IMR-90 (cell line): ENCODE measurements around the gene SLC12A6. TPM values are rescaled to one million over a fixed set of nuclear protein-coding genes. Genes with fewer than 3 reads are reported as not detected.

Experiments
- ATAC-seq: fragments of 200-7000 bp; cut with Tn5 transposase; 2 replicates; pipeline ENCODE4 v1.9.1; 2020; ENCODE audit warnings: low read depth, mild to moderate bottlenecking, moderate library complexity
- BruUV-seq: library from RNA; stranded (reverse); fragments of 400-500 nt; replicated peaks from 2 replicates; lab custom pipeline; 2021; lab: Mats Ljungman, UMichigan
- CTCF ChIA-PET: fragments of 300-600 bp; formaldehyde crosslinking; extraction: SDS; loops from one replicate; lab custom pipeline; 2021; ENCODE audit warnings: antibody characterized with exemption; lab: Yijun Ruan, JAX
- POLR2A ChIA-PET: fragments of 300-600 bp; sonication (Branson Sonifier 250); formaldehyde crosslinking; loops from one replicate; lab custom pipeline; 2022; ENCODE audit warnings: antibody characterized with exemption; ENCODE audit not compliant: unreplicated experiment; lab: Charles Lee
- DNase-seq: peaks from one replicate; pipeline ENCODE4 v3.0.0; 2013
- H2AFZ ChIP-seq: replicated peaks from 2 replicates; pipeline ENCODE3; 2013; ENCODE audit warnings: low read length, mild to moderate bottlenecking; ENCODE audit not compliant: poor library complexity
- H2AK5ac ChIP-seq: 2 replicates; pipeline ENCODE4 v1.6.1; 2013; ENCODE audit warnings: low read depth, low read length, inconsistent platforms
- H2AK9ac ChIP-seq: replicated peaks from 2 replicates; pipeline ENCODE3; 2013; ENCODE audit warnings: mild to moderate bottlenecking, low read depth, low read length, moderate library complexity; ENCODE audit not compliant: poor library complexity
- H2BK120ac ChIP-seq: 2 replicates; pipeline ENCODE4 v1.6.1; 2013; ENCODE audit warnings: low read depth, low read length, inconsistent platforms
- H2BK15ac ChIP-seq: 3 replicates; pipeline ENCODE4 v1.6.1; 2013; ENCODE audit warnings: low read depth, low read length, inconsistent platforms
- H2BK20ac ChIP-seq: 2 replicates; pipeline ENCODE4 v1.6.1; 2013; ENCODE audit warnings: low read depth, mild to moderate bottlenecking, inconsistent platforms, low read length, moderate library complexity
- H2BK5ac ChIP-seq: 2 replicates; pipeline ENCODE4 v1.6.1; 2013; ENCODE audit warnings: mild to moderate bottlenecking, low read depth, low read length, inconsistent platforms; ENCODE audit not compliant: poor library complexity, severe bottlenecking
- H3K14ac ChIP-seq: replicated peaks from 2 replicates; pipeline ENCODE4 v1.6.1; 2013; ENCODE audit warnings: low read depth, low read length, inconsistent platforms
- H3K18ac ChIP-seq: 2 replicates; pipeline ENCODE4 v1.6.1; 2013; ENCODE audit warnings: low read depth, low read length, control low read depth
- H3K23ac ChIP-seq: 2 replicates; pipeline ENCODE4 v1.6.1; 2013; ENCODE audit warnings: low read depth, low read length, inconsistent platforms
- H3K27ac ChIP-seq: 2 replicates; pipeline ENCODE4 v1.5.1; 2013; ENCODE audit warnings: mild to moderate bottlenecking, control low read depth, low read length; ENCODE audit not compliant: insufficient read depth
- H3K27me3 ChIP-seq: 2 replicates; pipeline ENCODE4 v1.6.1; 2013; ENCODE audit warnings: low read length; ENCODE audit not compliant: control insufficient read depth, insufficient read depth
- H3K36me3 ChIP-seq: 2 replicates; pipeline ENCODE4 v1.6.1; 2013; ENCODE audit warnings: low read length, mixed read lengths; ENCODE audit not compliant: control insufficient read depth, insufficient read depth
- H3K4ac ChIP-seq: 2 replicates; pipeline ENCODE4 v1.6.1; 2013; ENCODE audit warnings: low read depth, low read length, inconsistent platforms
- H3K4me1 ChIP-seq: 2 replicates; pipeline ENCODE4 v1.6.1; 2013; ENCODE audit warnings: low read length, mixed read lengths; ENCODE audit not compliant: control insufficient read depth, insufficient read depth
- H3K4me2 ChIP-seq: 2 replicates; pipeline ENCODE4 v1.6.1; 2013; ENCODE audit warnings: low read depth, mild to moderate bottlenecking, control low read depth, low read length, moderate library complexity
- H3K4me3 ChIP-seq: 2 replicates; pipeline ENCODE4 v1.5.1; 2013; ENCODE audit warnings: low read depth, mild to moderate bottlenecking, control low read depth, low read length, moderate library complexity; ENCODE audit not compliant: insufficient read depth
- H3K56ac ChIP-seq: 2 replicates; pipeline ENCODE4 v1.6.1; 2013; ENCODE audit warnings: low read length, inconsistent platforms; ENCODE audit not compliant: insufficient read depth; ENCODE audit errors: extremely low read depth
- H3K79me1 ChIP-seq, 2 experiments: 2 replicates each; pipeline ENCODE4 v1.6.1; 2013; ENCODE audit warnings: low read length in 2 of 2, inconsistent platforms in 1 of 2, low read depth in 1 of 2
- H3K9ac ChIP-seq: 2 replicates; pipeline ENCODE4 v1.6.1; 2013; ENCODE audit warnings: low read depth, low read length, control low read depth
- H3K9me1 ChIP-seq: 2 replicates; pipeline ENCODE4 v1.6.1; 2013; ENCODE audit warnings: low read length, inconsistent platforms; ENCODE audit not compliant: insufficient read depth
- H3K9me3 ChIP-seq: 2 replicates; pipeline ENCODE4 v1.6.1; 2013; ENCODE audit warnings: low read length; ENCODE audit not compliant: control insufficient read depth, insufficient read depth
- H4K20me1 ChIP-seq: 2 replicates; pipeline ENCODE4 v1.6.1; 2013; ENCODE audit warnings: low read length, inconsistent platforms; ENCODE audit not compliant: insufficient read depth
- H4K5ac ChIP-seq: 2 replicates; pipeline ENCODE4 v1.6.1; 2013; ENCODE audit warnings: mild to moderate bottlenecking, low read depth, low read length, control low read depth
- H4K8ac ChIP-seq, 2 experiments: 2 replicates each; pipeline ENCODE4 v1.6.1; 2013; ENCODE audit warnings: low read depth in 2 of 2, low read length in 2 of 2, control low read depth in 1 of 2, inconsistent platforms in 1 of 2
- H4K91ac ChIP-seq: 2 replicates; pipeline ENCODE4 v1.6.1; 2013; ENCODE audit warnings: low read depth, low read length, inconsistent platforms; ENCODE audit not compliant: insufficient read depth
- BHLHE40 ChIP-seq: fragments of 150-350 bp; IDR thresholded peaks from 2 replicates; pipeline ENCODE4 v1.6.1; 2016; ENCODE audit warnings: mild to moderate bottlenecking, low read depth, low read length
- FOS ChIP-seq: fragments of 150-350 bp; IDR thresholded peaks from 2 replicates; pipeline ENCODE4 v1.6.1; 2016; ENCODE audit warnings: low read depth, low read length
- MAZ ChIP-seq: IDR thresholded peaks from 2 replicates; pipeline ENCODE4 v1.6.1; 2012; ENCODE audit warnings: low read depth, mild to moderate bottlenecking, low read length, improper control_type of control experiment, moderate library complexity, borderline replicate concordance
- MXI1 ChIP-seq: IDR thresholded peaks from 2 replicates; pipeline ENCODE4 v1.6.1; 2012; ENCODE audit warnings: low read depth, mild to moderate bottlenecking, low read length, moderate library complexity, borderline replicate concordance
- RAD21 ChIP-seq: IDR thresholded peaks from 2 replicates; pipeline ENCODE4 v1.6.1; 2012; ENCODE audit warnings: low read length, improper control_type of control experiment
- RFX5 ChIP-seq: IDR thresholded peaks from 2 replicates; pipeline ENCODE4 v1.8.0; 2012; ENCODE audit warnings: low read depth, mild to moderate bottlenecking, low read length, moderate library complexity
- SMC3 ChIP-seq: fragments of 150-350 bp; IDR thresholded peaks from 2 replicates; pipeline ENCODE4 v1.6.1; 2016; ENCODE audit warnings: low read depth, mild to moderate bottlenecking, antibody characterized with exemption, low read length, moderate library complexity
- WGBS, 2 experiments: methylation state at CpG; one replicate each; pipeline versions ENCODE4 v1.1.5 to v1.1.7; 2013; ENCODE audit warnings: missing lambda C conversion rate in 2 of 2; ENCODE audit not compliant: insufficient read length in 1 of 2; ENCODE audit errors: extremely low coverage in 2 of 2; 5-methylcytosine and 5-hydroxymethylcytosine counted together
- dilution Hi-C: fragments of 300-500 bp; cut with HindIII; formaldehyde crosslinking; loops from one replicate; pipeline ENCODE4 v1.14.3; 2018; ENCODE audit warnings: low sequenced_read_pairs; ENCODE audit not compliant: unreplicated experiment
- in situ Hi-C: fragments of 300-500 bp; cut with MboI; formaldehyde crosslinking; loops from 3 replicates; pipeline ENCODE4 v1.14.3; 2019; ENCODE audit warnings: low sequenced_read_pairs, inconsistent platforms, mixed read lengths
- intact Hi-C: fragments of 100-400 bp; cut with micrococcal nuclease; formaldehyde crosslinking; loops from 2 replicates; pipeline ENCODE4 v1.10.0; 2022
- polyA plus RNA-seq, 3 experiments: library from polyadenylated mRNA; depleted of rRNA; stranded (reverse); fragments of >200 nt; gene quantifications; 2 replicates each; pipeline ENCODE4 v1.2.3, GENCODE V29; 2012; ENCODE audit warnings: low replicate concordance in 1 of 3
- total RNA-seq: library from RNA; depleted of rRNA; stranded (reverse); fragments of >200 nt; gene quantifications from 2 replicates; pipeline ENCODE4 v1.2.3, GENCODE V29; 2012
- TF ChIP-seq, protein P1 (sequence below): conservative IDR thresholded peaks from 2 replicates; pipeline ENCODE4 v1.5.1; 2012; ENCODE audit warnings: mild to moderate bottlenecking, low read depth, low read length, improper control_type of control experiment
- TF ChIP-seq, protein P2 (sequence below): fragments of 150-350 bp; IDR thresholded peaks from 2 replicates; pipeline ENCODE4 v1.6.1; 2016; ENCODE audit warnings: low read depth, mild to moderate bottlenecking, low read length, moderate library complexity, borderline replicate concordance

The SLC12A6 gene
- total and polyA plus RNA-seq, 2 of the 4 experiments (the other 2 are of a cell fraction), result 7.7 to 10.2 TPM

DNA sequence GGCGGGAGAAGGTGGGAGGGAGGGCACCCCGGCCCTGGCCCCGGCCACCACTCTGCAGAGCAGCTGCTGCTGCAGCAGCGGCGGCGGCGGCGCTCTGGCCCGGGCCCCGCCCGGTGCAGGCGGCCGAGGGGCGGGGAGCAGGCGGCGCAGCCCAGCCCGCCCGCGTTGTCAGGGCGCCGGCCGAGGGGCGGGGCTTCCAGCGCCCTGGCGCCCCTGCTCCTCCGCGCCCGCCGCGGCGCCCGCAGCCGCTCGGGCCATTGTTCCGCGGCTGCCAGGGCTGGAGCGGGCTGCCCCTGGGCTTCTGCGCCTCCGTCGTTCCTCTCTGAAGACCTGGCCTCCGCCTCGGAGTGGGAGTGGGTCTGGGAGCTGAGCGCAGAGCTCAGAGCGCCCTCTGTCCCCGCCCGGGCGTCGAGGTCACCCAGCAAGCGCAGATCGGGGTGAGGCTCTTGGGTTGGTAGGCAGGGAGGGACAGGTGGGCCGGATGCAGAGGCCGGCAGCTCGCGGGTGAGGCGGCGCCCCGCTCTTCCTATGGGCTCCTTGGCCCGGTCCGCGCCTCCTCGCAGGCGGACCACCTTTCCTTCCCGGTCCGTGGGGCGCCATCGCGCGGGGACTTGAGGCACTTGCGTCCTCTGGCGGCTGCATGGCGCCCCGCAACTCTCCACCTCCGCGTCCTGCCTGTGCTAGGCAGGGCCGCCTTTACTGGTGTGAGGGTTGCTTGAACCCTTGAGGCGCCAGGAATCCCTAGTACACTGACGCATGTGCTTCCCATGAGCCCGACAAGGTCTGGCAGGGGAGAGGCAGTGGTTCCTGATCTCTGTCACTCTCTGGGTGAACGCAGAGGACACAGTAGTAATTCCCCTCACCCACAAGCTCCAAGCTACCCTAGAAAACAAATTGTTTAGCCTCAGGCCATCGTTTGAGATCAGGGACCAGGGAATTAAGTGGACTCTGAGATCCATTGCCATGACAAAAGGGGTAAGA lies 29.8 kb upstream of the SLC12A6 start, which contains the start of gene LPCAT4:
Gene LPCAT4 (minus strand): TSS at position 96 of the 981 bp plus-strand sequence. CDS start 96 bp downstream, outside the sequence.
- Histone ChIP-seq H3K27ac (peak within 1 kb of the TSS; percentile 85), H4K91ac (peak within 1 kb of the TSS; percentile 74), H3K4ac (peak within 1 kb of the TSS; percentile 93), H3K4me3 (peak within 1 kb of the TSS; percentile 87), H2AK9ac (peak within 1 kb of the TSS; percentile 96), H2BK5ac (peak within 1 kb of the TSS; percentile 91), H4K8ac (peak within 1 kb of the TSS; percentile 57 to 88), H2BK15ac (0 out of 3 replicates have a peak within 1 kb of the TSS, but pooled peaks have one; percentile 50), H2AFZ (peak within 1 kb of the TSS; percentile 98), H4K5ac (peak within 1 kb of the TSS; percentile 92), H3K14ac (peak within 1 kb of the TSS; percentile 99), H2BK20ac (peak within 1 kb of the TSS; percentile 15), H3K4me2 (peak within 1 kb of the TSS; percentile 99), H3K23ac (peak within 1 kb of the TSS; percentile 98), H3K4me1 (0 out of 2 replicates have a peak, but pooled peaks cover 3% of the 10 kb centered on the region), H3K18ac (peak within 1 kb of the TSS; percentile 81), H4K20me1 (peaks cover 8% of the 10 kb centered on the region; the same call in 1 of the 2 replicates), H3K9ac (peak within 1 kb of the TSS; percentile 93), H3K36me3 (peaks cover 4% of the 10 kb centered on the region), H3K56ac (peak within 1 kb of the TSS; percentile 40), H3K9me1 (peaks cover 10% of the 10 kb centered on the region), H3K27me3 (no peaks in the 10 kb centered on the region), H3K79me1 (peaks cover 23 to 39% of the 10 kb centered on the region in 2 experiments), H3K9me3 (no peaks in the 10 kb centered on the region), H2AK5ac (peak within 1 kb of the TSS; percentile 67), H2BK120ac (peak within 1 kb of the TSS; percentile 82)
- ATAC-seq (peak; percentile 94), DNase-seq (peak; percentile 80)
- BruUV-seq, result no TSS peak
- POLR2A ChIA-PET, result interaction anchor here (0.6 kb wide), 1 partner anchor 157 kb away, joined by 4 read pairs; the partner anchor contains the start of gene KATNBL1
- intact Hi-C loops, result loop anchor here (1.0 to 10.0 kb wide), 4 partner anchors 24 to 303 kb away; partner anchors contain the start of genes NOP10 and NUTM1
- dilution Hi-C loops, result no loop called here
- CTCF ChIA-PET, result interaction anchor here (0.5 to 1.7 kb wide), 15 partner anchors 9 to 288 kb away, joined by 3 to 5 read pairs (median 3); partner anchors contain the start of genes NOP10 and NUTM1
- 0% methylated on average over 29 of the region's 80 CpGs; no CpG with 5 or more reads in 1 of the 2 experiments for WGBS, 2 experiments
- in situ Hi-C loops, result loop anchor here (10.0 kb wide), 1 partner anchor 263 kb away; the partner anchor contains the start of genes EMC7 and PGBD4
- TF ChIP-seq MAZ, result peak; percentile 72
- TF ChIP-seq, protein P1, sequence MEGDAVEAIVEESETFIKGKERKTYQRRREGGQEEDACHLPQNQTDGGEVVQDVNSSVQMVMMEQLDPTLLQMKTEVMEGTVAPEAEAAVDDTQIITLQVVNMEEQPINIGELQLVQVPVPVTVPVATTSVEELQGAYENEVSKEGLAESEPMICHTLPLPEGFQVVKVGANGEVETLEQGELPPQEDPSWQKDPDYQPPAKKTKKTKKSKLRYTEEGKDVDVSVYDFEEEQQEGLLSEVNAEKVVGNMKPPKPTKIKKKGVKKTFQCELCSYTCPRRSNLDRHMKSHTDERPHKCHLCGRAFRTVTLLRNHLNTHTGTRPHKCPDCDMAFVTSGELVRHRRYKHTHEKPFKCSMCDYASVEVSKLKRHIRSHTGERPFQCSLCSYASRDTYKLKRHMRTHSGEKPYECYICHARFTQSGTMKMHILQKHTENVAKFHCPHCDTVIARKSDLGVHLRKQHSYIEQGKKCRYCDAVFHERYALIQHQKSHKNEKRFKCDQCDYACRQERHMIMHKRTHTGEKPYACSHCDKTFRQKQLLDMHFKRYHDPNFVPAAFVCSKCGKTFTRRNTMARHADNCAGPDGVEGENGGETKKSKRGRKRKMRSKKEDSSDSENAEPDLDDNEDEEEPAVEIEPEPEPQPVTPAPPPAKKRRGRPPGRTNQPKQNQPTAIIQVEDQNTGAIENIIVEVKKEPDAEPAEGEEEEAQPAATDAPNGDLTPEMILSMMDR, result peak; percentile 87
- TF ChIP-seq FOS, result no peak
- peak; percentile 69; the same call in 1 of the 2 replicates for TF ChIP-seq MXI1
- peak; percentile 80 for TF ChIP-seq RAD21
- no peak for TF ChIP-seq BHLHE40
- TF ChIP-seq SMC3, result peak; percentile 76
- 0 out of 2 replicates have a peak, but pooled peaks have one; percentile 8 for TF ChIP-seq RFX5
- TF ChIP-seq, protein P2, sequence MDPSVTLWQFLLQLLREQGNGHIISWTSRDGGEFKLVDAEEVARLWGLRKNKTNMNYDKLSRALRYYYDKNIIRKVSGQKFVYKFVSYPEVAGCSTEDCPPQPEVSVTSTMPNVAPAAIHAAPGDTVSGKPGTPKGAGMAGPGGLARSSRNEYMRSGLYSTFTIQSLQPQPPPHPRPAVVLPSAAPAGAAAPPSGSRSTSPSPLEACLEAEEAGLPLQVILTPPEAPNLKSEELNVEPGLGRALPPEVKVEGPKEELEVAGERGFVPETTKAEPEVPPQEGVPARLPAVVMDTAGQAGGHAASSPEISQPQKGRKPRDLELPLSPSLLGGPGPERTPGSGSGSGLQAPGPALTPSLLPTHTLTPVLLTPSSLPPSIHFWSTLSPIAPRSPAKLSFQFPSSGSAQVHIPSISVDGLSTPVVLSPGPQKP, result no peak
